ENCODE results near the gene SPATS2. TPM values are rescaled to one million over a fixed set of nuclear protein-coding genes. Genes with fewer than 3 reads are reported as not detected.

Gene SPATS2
- total RNA-seq, 2 experiments from 2014 or later: 22.7 to 36.4 TPM

DNA sequence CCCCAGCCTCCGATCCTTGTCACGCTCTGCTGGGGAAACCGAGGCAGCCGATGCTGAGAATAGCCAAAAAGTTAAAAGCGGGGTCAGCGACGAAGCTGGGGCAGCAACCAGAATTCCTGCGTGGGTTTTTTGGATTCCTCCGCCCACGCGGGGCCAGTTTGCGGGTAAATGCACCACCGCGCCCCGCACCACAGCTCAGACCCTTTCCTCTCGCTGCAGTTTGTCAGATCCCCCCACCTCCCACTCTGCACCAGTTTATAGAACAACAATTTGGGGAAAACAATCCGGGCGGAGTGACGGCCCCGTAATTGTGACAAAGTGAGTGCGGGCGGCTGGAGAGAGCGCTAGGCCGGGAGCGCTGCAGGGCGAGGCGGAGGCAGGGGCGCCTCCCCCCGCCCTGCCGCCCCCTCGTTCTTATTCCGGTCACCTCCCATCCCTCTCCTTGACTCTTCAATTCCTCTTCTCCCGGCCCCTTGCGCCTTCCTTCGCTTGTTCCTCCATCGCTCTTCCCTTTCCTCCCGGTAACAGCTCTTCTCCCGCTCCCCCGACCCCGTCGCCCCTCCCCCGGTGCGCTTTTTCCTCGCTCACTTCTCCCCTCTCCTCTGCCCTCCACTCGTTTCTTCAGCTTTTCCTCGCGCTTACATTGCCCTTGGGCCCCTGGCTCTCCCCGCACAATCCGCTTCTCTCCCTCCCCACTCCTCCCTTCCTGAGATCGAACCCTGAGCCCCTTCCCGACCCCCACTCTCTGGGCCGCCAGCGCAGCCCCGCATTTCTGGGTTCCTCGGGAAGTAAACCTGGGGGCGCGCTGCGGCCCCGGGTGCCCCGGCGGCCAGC, 21.2 kb upstream of the SPATS2 start:
- no peaks in the 10 kb centered on the region for H4K20me1 ChIP-seq (ENCODE audit: insufficient read depth, low read length)
- H2AFZ ChIP-seq (ENCODE audit: low read length): peak overlapping the region; percentile 58; the same call in 1 of the 2 replicates
- peak overlapping the region; percentile 88 for H3K4me2 ChIP-seq (ENCODE audit: low read length)
- H3K9me3 ChIP-seq (ENCODE audit: low read length): no peaks in the 10 kb centered on the region
- H3K27ac ChIP-seq (ENCODE audit: low read depth, low read length, poor library complexity, severe bottlenecking): no peak overlapping the region
- BruUV-seq (replicated peaks): no TSS peak
- intact Hi-C loops (cut with micrococcal nuclease; ENCODE audit: unreplicated experiment): loop anchor here (5.0 kb wide), 1 partner anchor 159 kb away; the partner anchor contains the start of gene TUBA1A
- no peaks in the 10 kb centered on the region for H3K36me3 ChIP-seq (ENCODE audit: insufficient read depth, low read length)
- peaks cover 55% of the 10 kb centered on the region for H3K4me1 ChIP-seq (ENCODE audit: insufficient read depth, low read length, poor library complexity, severe bottlenecking)
- no peak for DNase-seq (ENCODE audit: low spot score)
- no peaks in the 10 kb centered on the region for H3K9me2 ChIP-seq (ENCODE audit: insufficient read depth, low read length)
- H3K79me2 ChIP-seq (ENCODE audit: insufficient read depth, low read depth, low read length): no peaks in the 10 kb centered on the region
- TF ChIP-seq EZH2phosphoT487 (IDR thresholded peaks at IDR 0.05; ENCODE audit: borderline replicate concordance, low read depth, low read length): no peak
- TF ChIP-seq, protein P1, sequence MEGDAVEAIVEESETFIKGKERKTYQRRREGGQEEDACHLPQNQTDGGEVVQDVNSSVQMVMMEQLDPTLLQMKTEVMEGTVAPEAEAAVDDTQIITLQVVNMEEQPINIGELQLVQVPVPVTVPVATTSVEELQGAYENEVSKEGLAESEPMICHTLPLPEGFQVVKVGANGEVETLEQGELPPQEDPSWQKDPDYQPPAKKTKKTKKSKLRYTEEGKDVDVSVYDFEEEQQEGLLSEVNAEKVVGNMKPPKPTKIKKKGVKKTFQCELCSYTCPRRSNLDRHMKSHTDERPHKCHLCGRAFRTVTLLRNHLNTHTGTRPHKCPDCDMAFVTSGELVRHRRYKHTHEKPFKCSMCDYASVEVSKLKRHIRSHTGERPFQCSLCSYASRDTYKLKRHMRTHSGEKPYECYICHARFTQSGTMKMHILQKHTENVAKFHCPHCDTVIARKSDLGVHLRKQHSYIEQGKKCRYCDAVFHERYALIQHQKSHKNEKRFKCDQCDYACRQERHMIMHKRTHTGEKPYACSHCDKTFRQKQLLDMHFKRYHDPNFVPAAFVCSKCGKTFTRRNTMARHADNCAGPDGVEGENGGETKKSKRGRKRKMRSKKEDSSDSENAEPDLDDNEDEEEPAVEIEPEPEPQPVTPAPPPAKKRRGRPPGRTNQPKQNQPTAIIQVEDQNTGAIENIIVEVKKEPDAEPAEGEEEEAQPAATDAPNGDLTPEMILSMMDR (conservative IDR thresholded peaks at IDR 0.05; ENCODE audit: low read length): no peak
- H3K4me3 ChIP-seq (ENCODE audit: low read depth, low read length, poor library complexity, severe bottlenecking): peak overlapping the region; percentile 63
- POLR2A ChIA-PET: no interaction called here
- CTCF ChIA-PET (ENCODE audit: unreplicated experiment): interaction anchor here (1.1 to 1.7 kb wide), 2 partner anchors 11 to 21 kb away, joined by 4 to 10 read pairs; no protein-coding TSS in a partner anchor

DNA sequence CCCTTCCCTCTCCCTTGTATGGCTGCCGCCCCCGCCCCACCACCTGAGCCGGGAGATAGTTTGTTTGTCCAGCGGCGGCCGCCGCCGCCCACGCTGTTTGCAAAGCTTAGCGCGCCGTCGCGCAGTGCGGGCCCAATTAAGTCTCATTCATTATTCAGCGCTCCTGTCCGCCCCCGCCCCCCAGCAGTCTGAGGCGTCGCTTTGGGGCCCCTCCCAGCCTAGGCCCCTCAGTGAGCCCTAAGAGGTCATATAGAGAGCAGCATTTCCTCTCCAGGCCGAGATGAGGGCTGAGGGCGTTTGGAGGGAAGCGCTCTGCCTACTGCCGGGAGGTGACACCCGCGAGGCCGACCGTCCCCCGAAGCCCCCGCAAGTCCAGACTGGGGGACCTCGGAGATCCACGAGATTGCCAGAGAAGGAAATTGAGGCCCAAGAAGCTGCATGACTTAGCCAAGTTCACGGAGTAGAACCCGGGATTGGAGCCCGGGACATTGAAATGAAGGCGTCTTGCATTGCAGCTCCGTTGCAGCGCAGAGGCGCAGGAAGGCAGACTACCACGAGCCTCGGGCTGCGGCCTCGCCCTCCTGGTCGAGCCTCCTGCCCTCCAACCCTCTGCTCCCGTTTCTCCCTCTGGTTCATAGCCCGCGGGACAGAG, 20.5 kb upstream of the SPATS2 start, which contains the start of gene DNAJC22:
Gene DNAJC22 (plus strand): TSS at position 230 of the 652 bp plus-strand sequence. CDS start 1,985 bp downstream, outside the sequence.
- Histone ChIP-seq H3K4me1 (ENCODE audit: insufficient read depth, low read length, poor library complexity, severe bottlenecking) (peaks cover 55% of the 10 kb centered on the region), H3K9me3 (ENCODE audit: low read length) (no peaks in the 10 kb centered on the region), H3K4me3 (ENCODE audit: low read depth, low read length, poor library complexity, severe bottlenecking) (peak within 1 kb of the TSS; percentile 63), H4K20me1 (ENCODE audit: insufficient read depth, low read length) (no peaks in the 10 kb centered on the region), H2AFZ (ENCODE audit: low read length) (peak within 1 kb of the TSS; percentile 58; the same call in 1 of the 2 replicates), H3K27ac (ENCODE audit: low read depth, low read length, poor library complexity, severe bottlenecking) (no peak within 1 kb of the TSS), H3K79me2 (ENCODE audit: insufficient read depth, low read depth, low read length) (no peaks in the 10 kb centered on the region), H3K9me2 (ENCODE audit: insufficient read depth, low read length) (no peaks in the 10 kb centered on the region), H3K36me3 (ENCODE audit: insufficient read depth, low read length) (no peaks in the 10 kb centered on the region), H3K4me2 (ENCODE audit: low read length) (peak within 1 kb of the TSS; percentile 88)
- DNase-seq (ENCODE audit: low spot score): peak; percentile 47
- no TSS peak for BruUV-seq (replicated peaks)
- CTCF ChIA-PET (ENCODE audit: unreplicated experiment): interaction anchor here (1.1 to 1.7 kb wide), 3 partner anchors 10 to 20 kb away, joined by 4 to 10 read pairs (median 8); no protein-coding TSS in a partner anchor
- intact Hi-C loops (cut with micrococcal nuclease; ENCODE audit: unreplicated experiment): loop anchor here (5.0 kb wide), 1 partner anchor 159 kb away; the partner anchor contains the start of gene TUBA1A
- POLR2A ChIA-PET: no interaction called here
- no peak for TF ChIP-seq EZH2phosphoT487 (IDR thresholded peaks at IDR 0.05; ENCODE audit: borderline replicate concordance, low read depth, low read length)
- TF ChIP-seq, protein P1 (conservative IDR thresholded peaks at IDR 0.05; ENCODE audit: low read length): no peak
